SIG-M5 treated with dmso at 0.1 percent for 504 hours (cell line): ENCODE data around the gene TNFSF10.
A peak's percentile ranks its signal among the peaks of the same experiment; 100 is the strongest.
"Not testable (repeated sequence)": the region's sequence is repeated elsewhere in the genome, so short reads cannot be mapped to it uniquely, and the experiment has no call there.

ENCODE experiments used
- DNase-seq: peaks from one replicate; lab custom pipeline; 2025; ENCODE audit not compliant: unreplicated experiment; lab: John Stamatoyannopoulos, UW

TNFSF10 gene

DNA sequence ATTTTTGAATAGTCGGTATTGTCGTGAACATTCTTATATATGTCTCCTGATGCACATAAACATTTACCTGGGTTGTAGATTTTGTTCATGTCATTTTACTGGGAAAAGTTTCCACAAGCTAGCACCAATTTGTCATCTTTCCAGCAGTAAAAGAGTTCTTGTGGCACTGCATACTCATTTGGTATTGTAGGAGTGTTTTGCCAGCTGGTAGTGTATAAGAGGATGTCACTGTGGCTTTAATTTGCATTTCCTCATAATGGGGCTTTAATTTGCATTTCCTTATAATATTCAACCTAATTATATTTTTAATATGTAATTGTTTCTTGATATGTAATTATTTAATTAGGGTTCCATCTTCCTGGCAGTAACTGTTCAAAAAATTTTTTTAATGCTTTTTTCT is 21.2 kb upstream of the TNFSF10 start:
- DNase-seq, result no peak

DNA sequence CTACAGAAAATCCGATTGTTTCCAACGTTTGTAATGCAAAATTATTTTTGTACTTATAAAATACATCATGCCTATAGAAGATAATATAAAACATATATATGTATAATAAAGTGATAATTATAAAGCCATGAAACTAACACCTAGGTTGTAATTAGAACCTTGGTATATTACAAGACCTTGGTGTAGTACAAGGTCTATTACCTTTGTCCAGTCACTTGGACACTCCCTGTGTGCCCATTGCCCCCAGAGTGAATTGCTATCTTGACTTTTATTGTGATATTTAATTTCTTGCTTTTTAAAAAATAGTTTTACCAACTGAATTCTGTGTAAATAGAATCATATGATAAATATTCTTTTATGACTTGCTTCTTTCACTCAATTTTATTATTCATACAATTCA is 20.7 kb upstream of the TNFSF10 start:
- DNase-seq, result no peak

DNA sequence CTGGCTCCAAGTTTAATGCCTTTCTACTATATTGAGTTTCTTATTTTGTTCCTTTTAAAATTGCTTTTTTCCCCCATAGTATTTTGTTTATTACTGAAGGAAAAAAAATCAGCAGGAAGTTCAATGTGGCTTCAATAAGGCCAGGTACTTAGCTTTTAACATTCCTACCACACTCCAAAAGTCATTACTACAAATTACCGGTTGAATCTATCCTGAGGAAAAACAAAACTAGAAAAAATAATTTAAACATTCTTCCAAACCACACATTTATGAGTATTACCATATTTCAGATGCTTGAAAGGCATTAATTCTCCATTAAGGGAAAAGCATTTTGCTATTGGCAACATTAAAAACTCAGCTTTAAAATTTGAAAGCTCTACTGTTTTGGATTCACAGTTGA is 20.2 kb upstream of the TNFSF10 start:
- DNase-seq, result no peak

DNA sequence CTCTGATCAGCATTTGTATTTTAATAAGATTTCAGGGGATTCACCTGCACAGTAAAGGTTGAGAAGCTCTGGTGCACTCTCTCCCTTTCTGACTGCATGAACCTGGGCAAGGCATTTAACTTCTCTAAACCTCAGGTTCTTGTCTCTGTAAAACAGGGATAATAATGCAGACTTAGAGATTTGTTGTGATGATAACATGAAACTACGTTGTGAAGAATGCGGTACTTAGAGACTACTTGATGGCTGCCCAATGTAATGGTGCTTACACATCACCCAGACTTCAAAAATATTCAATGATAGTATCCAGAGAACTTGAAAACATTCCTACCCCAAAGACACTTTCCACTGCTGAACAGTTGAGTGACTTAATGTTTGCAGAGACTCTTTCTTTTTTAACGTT is 19.8 kb upstream of the TNFSF10 start:
- no peak for DNase-seq

DNA sequence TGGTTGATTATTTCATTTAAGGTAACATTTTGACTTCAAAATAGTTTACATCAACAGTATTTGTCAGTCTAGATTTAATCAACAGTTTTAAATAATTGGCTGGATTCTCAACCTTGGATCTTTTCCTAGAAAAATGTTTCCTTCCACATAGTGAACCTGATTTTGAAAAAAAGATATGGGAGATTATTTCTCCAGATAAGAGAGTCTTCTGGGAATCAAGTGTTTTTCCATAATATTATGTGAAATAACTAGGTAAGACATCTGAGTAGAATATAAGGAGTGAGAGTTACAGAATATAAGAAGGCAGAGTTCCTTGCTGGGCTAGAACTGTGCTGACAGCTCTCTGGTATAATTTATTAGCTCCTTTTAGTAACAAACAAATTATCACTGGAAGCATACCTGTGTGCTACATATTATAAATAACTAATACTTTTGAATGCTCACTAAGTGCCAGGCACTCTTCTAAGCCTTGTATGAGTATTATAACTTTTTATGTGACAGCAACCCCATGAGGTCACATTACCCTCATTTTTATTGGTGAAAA is 18.8 kb upstream of the TNFSF10 start:
- no peak for DNase-seq

DNA sequence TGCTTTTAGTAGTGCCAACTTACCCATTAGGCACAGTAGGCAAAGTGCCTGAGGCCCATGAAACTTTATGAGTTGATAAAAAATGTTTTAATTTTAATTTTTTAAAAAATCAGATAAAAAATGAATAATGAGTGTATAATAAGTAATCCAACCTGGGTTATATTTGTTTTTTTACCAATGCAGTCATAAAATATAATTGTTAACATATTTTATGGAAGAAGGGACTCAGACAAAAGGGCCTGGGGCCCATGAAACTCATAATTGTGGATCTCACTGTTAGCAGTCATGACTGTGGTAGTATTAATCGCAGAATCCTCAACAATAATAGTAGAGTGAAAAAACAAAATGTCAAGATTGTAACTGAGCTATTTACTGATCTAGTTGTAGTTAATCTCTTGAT is 16.8 kb upstream of the TNFSF10 start:
- DNase-seq, result no peak

DNA sequence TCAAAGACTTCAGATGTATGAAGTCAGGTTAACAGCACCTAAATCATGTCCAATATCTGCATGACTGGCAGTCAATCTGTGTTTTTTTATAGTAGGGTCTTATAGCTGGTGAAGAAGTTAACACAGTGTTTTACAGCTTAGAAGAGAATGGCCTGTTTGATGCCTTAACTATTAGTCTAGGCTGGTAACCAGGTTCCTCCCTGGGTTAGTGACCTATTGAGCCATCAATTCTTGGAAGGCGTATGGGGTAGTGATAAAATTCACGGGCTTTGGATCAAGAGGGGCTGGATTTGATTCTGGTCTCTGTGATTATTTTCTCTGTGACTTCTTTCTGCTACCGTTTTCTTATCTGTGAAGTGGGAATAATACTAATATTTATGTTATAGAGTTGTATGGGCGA is 16.0 kb upstream of the TNFSF10 start:
- no peak for DNase-seq

DNA sequence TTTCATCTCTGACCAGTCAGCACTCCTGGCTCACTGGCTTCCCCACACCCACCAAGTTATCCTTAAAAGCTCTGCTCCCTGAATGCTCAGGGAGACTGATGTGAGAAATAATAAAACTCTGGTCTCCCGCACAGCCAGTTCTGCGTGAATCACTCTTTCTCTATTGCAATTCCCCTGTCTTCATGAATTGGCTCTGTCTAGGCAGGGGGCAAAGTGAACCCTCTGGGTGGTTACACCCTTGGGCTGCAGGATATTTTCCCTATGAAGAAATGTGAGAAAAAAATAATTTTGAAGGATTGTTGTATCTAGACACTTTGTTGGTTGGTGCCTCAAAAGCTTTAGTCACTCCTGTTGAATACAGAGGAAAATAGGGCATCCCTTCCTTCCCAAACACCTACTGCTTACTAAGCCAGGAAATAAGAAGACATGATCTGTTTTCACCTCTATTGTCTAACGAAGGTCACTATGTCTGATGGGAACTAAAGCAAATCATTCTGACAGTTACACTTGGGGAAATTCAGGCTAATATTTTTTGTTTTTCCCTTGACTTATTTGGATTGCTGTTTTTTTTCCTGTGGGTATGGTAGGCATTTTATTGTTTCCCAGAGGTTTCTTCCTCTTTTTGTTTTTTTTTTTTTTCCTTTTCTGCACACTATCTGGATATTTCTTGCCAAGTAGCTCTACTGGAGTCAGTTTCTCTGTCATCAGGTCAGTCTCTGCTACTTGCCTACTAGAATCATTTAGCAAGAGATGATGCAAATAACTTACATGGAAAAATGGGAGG is 15.3 kb upstream of the TNFSF10 start:
- peak; percentile 35 for DNase-seq

DNA sequence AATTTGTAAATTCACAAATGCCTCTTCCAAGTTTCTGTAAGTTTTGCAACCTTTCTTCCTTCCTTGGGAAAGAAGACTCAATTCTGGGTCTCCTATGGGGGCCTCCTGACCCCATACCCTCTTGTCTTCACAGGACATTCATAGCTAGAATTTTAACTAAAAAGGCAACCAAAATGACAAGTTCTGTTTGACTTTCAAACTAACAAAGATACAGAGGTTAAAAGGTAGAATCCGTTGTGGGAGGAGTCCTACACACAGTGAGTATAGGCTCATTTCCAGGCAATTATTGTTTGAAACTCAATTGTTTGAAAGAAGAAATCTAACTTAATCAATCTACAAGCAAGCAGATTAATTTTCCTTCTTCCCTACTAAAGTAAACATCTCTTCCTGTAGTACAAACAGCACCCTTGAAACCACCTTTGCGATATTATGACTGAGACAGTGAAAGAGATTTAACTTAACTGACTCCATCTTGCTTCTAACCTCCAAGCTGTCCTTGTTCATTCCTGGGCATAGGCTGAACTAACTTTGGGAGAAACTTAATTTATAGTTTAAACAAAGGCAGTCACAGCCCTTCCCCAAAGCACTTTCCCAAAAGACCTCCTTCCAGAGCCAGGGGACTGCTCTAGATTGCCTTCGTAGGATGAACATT is 14.4 kb upstream of the TNFSF10 start:
- DNase-seq, result no peak

DNA sequence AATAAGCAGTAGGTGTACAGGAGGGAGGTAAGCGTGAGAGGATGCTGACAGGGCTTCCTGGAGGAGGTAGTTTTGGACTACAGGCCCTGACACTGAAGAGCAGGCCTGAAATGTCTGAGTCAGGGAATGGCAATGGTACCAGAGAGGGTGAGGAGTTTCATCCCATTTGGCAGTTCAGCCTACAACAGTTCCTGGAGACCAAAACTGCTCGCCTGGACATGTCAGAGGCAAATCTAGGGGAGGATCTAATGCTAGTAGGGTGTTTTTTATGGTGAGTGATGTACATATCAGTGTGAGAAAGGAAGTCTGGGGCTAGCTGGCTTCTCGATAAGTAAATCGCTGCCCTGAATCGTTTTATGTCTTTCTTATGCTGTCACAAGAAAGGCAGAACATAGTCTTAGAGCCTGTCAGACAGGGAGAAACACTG is 13.8 kb upstream of the TNFSF10 start:
- DNase-seq, result no peak

DNA sequence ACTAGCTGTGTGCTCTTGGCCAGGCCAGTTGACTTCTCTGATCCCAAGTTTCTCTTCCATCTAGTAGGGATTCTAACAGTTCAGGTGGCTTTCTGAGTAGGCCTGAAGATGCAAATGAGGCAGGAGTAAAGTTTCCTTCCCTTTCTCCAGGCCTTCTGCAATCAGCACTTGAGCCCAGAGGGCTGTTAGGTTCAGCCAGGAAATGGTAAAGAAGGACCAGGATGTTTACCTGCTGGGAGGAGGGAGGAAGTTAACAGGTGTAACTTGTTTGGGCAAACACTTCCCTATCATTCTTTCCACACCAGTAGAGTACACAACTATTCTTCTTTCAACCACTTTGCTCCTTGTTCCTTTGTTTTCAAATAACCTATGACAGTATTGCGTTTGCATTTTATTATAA is 13.3 kb upstream of the TNFSF10 start:
- peak; percentile 27 for DNase-seq

DNA sequence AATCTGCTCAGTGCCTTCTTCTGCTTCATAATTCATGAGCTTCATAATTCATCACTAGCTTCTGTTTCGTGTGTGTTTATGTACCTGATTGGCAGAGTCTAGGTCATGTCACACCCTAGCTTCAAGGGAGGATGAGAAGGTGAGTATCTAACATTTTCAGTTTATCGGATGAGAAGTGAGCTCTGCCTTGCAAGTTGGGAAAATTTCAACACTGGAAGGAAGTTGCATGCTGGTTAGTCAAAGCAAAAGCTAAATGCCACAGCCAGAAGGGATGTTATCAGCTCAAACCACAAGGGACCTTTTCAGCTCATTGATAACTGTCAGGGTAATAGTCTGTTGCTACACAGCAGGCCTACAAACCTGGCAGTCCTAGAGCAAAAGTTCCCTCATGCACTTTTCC is 7.3 kb upstream of the TNFSF10 start:
- DNase-seq, result peak; percentile 90

DNA sequence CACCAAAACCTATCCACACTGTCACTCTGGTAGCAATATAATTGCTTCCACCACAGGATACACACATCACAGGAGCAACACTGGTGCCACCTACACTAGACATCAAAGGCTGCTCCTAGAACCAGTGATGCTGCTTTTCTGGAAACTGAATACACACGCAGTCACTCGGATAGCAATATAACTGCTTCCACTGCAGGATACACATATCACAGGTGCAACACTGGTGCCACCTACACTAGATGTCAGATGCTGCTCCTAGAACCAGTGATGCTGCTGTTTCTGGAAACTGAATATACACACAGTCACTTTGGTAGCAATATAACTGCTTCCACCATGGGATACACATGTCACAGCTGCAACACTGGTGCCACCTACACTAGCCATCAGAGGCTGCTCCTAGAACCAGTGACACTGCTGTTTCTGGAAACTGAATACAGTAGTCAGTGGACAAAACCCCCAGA is 6.9 kb upstream of the TNFSF10 start:
- DNase-seq, result peak; percentile 25

DNA sequence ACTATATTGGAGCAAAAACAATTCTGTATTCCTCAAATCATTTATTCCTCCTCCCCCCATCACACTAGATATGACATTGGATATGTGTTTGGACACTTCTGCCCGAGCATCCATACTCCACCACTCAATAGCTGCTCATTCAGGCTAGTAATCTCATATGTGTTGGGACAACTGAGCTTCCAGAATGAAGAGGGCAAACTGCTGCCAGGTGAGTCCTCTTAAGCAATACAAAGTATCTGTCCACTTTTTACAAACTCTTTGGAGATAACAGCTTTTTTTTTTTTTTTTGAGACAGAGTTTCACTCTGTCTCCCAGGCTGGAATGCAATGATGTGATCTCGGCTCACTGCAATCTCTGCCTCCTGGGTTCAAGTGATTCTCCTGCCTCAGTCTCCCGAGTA is 5.4 kb upstream of the TNFSF10 start:
- DNase-seq, result no peak

DNA sequence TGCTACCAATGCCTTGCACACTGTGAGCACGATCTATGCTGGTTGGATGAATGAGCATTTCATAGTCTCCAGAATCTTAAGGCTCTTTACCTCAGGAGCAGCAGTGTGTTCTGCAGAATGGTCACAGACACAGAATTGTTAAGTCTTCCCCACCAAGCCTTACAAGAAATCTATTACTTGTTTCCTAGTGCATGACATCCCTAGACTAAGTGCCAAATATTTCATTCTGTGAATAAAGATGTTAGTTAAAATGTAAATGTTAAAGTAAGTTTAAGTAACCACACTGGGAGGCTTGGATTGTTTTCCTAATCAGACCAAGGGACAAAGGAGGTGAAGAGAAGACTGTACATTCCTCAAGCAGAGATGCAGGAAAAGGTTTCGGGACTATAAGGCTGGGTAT is 4.1 kb upstream of the TNFSF10 start:
- no peak for DNase-seq

DNA sequence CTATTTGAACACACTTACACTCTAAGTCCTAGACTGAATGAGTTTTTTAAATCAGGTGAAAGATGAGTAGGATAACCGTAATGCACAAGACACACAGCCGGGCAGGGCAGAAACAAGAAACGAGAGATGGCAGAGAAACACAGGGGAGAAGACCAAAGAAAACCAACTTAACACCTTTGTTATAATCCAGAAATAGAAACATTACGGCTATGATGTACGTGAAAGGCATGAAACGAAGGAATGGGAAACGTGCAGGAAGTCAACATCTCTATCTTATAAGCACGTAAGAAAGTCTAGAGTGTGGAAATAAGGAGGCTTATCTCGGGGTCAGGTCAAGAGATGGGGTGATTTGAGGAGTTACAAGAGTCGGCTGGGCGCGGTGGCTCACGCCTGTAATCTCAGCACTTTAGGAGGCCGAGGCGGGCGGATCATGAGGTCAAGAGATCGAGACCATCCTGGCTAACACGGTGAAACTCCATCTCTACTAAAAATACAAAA is 1.9 kb upstream of the TNFSF10 start:
- no peak for DNase-seq

DNA sequence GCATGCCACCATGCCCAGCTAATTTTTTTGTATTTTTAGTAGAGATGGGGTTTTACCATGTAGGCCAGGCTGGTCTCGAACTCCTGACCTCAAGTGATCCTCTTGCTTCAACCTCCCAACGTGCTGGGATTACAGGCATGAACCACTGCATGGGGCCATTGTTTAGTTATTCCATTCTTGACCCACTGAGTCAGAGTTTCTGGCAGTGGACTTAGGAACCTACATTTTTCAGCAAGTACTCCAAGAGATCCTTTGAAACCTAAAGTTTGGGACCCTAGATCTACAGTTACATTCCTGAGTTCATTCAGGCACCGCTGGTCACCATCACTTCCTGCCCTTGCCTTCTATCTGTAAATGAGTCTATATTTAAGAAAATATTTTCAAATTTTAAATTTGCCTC is 1.4 kb upstream of the TNFSF10 start:
- DNase-seq, result no peak

DNA sequence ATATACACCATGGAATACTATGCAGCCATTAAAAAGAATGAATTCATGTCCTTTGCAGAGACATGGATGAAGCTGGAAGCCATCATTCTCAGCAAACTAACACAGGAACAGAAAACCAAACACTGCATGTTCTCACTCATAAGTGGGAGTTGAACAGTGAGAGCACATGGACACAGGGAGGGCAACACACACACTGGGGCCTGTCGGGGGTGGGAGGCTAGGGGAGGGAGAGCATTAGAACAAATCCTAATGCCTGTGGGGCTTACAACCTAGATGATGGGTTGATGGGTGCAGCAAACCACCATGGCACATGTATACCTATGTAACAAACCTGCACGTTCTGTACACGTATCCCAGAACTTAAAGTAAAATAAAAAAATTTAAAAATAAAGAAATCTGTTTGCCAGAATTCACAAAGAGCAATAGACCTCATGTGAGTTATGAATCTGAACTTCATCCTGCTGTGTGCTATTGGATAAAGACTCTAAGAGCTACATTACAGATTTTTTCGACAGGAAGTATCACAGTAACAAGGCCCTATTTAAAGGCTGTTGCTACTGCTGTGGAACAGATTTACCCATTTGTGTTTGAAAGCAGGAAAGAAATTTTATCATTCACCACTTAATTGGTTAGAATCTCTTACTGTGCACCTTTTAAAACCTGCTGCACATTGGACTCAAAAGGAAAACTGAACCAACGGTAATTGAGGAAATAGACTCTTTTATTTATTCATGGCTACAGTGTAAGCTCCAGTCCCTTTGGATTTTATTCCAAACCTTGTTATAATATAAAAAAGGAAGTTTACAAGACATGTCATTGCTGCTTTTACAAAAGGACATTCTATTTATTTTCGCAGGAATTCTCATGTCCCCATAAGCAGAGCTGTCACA is 1.1 kb downstream of the TNFSF10 start:
- DNase-seq, result not testable (repeated sequence)

DNA sequence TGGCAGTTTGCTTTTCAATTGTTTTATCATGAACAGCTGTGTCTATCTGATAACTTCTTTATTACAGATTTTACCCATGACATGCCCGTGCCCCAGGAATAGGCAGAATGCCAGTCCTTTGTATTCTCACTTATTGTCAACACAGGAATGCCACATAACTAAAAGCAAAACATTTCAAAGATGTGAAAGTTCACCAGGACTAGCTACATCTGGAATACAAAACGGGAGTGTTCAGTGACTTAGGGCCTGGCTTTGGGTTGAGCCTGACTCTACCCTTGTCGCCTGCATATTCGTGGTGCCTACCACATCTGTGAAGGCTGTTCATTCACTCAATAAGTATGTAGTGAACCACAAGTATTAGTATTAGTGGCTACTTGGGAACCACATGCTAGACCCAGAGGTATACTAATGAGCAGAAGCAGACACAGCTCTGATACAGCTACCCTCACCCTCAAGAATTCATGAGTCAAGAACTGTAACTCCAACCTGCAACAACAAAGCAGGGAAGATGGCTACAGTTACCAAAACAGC is 2.9 kb downstream of the TNFSF10 start:
- no peak for DNase-seq

DNA sequence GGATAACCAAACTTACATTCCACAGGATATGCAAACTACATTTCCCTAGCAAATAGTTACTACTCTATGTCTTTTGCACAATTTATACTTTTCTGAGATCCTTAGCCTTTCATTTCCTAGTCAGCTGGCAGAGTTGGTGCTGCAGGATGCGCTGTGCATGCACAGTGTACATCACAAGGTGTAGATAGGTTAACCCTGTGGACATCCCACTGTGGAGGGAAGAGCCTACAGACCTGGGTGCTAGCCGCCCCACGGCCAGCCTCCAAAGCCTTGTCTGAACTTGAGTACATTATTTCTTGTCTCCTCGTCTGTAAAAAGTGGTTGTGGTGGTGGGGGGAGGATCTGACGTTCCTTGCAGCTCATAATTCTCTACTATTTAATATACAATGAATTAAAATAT is 3.5 kb downstream of the TNFSF10 start:
- no peak for DNase-seq
